Suprapubic skin (tissue), 3 donors: ENCODE data around the gene OR2T2.

Source experiments
- CTCF ChIP-seq, 2 donors: fragments of 200-600 bp in 1 of 2; fragments of 450-650 bp in 1 of 2; sonication (generic) in 1 of 2; IDR thresholded peaks; one replicate each; pipeline ENCODE4 v1.5.1; 2016 to 2019; ENCODE audit warnings: antibody characterized with exemption in 2 of 2, mild to moderate bottlenecking in 1 of 2, moderate library complexity in 1 of 2
- EP300 ChIP-seq: sonication (generic); formaldehyde crosslinking; IDR thresholded peaks from one replicate; pipeline ENCODE4 v1.6.1; 2017; ENCODE audit warnings: antibody characterized with exemption
- POLR2A ChIP-seq, 2 donors: fragments of 450-650 bp; IDR thresholded peaks; one replicate each; pipeline ENCODE4 v1.6.1; 2017; ENCODE audit warnings: antibody characterized with exemption in 2 of 2, mild to moderate bottlenecking in 2 of 2, moderate library complexity in 2 of 2

DNA sequence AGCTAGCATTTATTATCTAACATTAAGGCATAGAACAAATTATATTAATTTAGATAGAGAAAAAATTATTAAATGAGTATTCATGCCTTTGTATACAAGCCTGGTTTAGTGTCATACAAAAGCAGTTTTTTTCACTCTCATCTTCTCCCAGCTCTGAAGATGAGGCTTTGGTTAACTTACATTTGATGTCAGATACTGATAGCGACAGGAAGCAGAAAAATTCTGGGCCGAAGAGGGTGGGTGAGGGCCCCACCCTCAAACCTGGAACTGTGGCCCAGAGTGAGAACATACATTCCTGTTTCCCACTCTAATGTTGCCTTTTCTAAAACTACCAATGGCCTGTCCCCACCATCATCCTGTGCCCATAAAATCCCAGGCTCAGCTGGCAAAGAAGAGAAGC lies 27.6 kb upstream of the OR2T2 start:
- no peak for TF ChIP-seq CTCF (IDR thresholded peaks at IDR 0.05)
- TF ChIP-seq POLR2A (IDR thresholded peaks at IDR 0.05), result no peak
- no peak for TF ChIP-seq EP300
